SK-N-SH (cell line): ENCODE results near the gene THSD4. TPM values are rescaled to one million over a fixed set of nuclear protein-coding genes. Genes with fewer than 3 reads are reported as not detected.

Source experiments
- CTCF ChIA-PET: fragments of 300-600, 350-600 bp; formaldehyde crosslinking; extraction: SDS; loops from one replicate; lab custom pipeline; 2021; lab: Yijun Ruan, JAX
- POLR2A ChIA-PET: fragments of 350-600 bp; sonication (Branson Sonifier 250); formaldehyde crosslinking; extraction: SDS; loops from one replicate; lab custom pipeline; 2020; ENCODE audit warnings: antibody characterized with exemption, inconsistent platforms; lab: Yijun Ruan, JAX
- DNase-seq: peaks from one replicate; pipeline ENCODE4 v3.0.0; 2012
- H2AFZ ChIP-seq: fragments of 200-600 bp; sonication (generic); 2 replicates; pipeline ENCODE4 v1.8.1; 2016; ENCODE audit warnings: antibody characterized with exemption, mild to moderate bottlenecking, low read depth
- H3F3A ChIP-seq: fragments of 200-600 bp; sonication (generic); replicated peaks from 2 replicates; pipeline ENCODE3; 2016; ENCODE audit warnings: antibody characterized with exemption, mild to moderate bottlenecking; ENCODE audit not compliant: insufficient read depth
- H3K27ac ChIP-seq, 2 experiments: fragments of 200-500 bp in 1 of 2; fragments of 200-600 bp in 1 of 2; sonication (Bioruptor generic) in 1 of 2; sonication (generic), shearing (Covaris generic) in 1 of 2; 2 replicates each; pipeline versions ENCODE4 v1.5.1 to v1.6.1; 2014 to 2016; ENCODE audit warnings: low read depth in 2 of 2, inconsistent platforms in 1 of 2, low read length in 1 of 2, mild to moderate bottlenecking in 1 of 2, mixed read lengths in 1 of 2
- H3K27me3 ChIP-seq: fragments of 200-600 bp; sonication (generic), shearing (Covaris generic); 2 replicates; pipeline ENCODE4 v1.6.1; 2016; ENCODE audit warnings: mixed run types; ENCODE audit not compliant: insufficient read depth
- H3K36me3 ChIP-seq, 2 experiments: fragments of 200-500 bp in 1 of 2; fragments of 200-600 bp in 1 of 2; sonication (Bioruptor generic) in 1 of 2; sonication (generic) in 1 of 2; replicated peaks in 1 of 2; 2 replicates each; pipeline versions ENCODE3 to v1.5.1; 2014 to 2016; ENCODE audit warnings: low read length in 1 of 2, mild to moderate bottlenecking in 1 of 2; ENCODE audit not compliant: insufficient read depth in 2 of 2, control insufficient read depth in 1 of 2
- H3K4me1 ChIP-seq, 2 experiments: fragments of 200-500 bp in 1 of 2; fragments of 200-600 bp in 1 of 2; sonication (Bioruptor generic) in 1 of 2; sonication (generic), shearing (Covaris generic) in 1 of 2; 2 replicates each; pipeline versions ENCODE4 v1.5.1 to v1.6.1; 2014 to 2016; ENCODE audit warnings: low read depth in 1 of 2, low read length in 1 of 2, mixed run types in 1 of 2; ENCODE audit not compliant: insufficient read depth in 2 of 2, control insufficient read depth in 1 of 2
- H3K4me2 ChIP-seq: fragments of 200-600 bp; sonication (generic), shearing (Covaris generic); 2 replicates; pipeline ENCODE4 v1.6.1; 2017; ENCODE audit warnings: mixed run types
- H3K4me3 ChIP-seq, 2 experiments: fragments of 200-500 bp in 1 of 2; fragments of 200-600 bp in 1 of 2; sonication (Bioruptor generic) in 1 of 2; sonication (generic), shearing (Covaris generic) in 1 of 2; 2 replicates each; pipeline versions ENCODE4 v1.5.1 to v1.8.1; 2014 to 2016; ENCODE audit warnings: low read depth in 2 of 2, inconsistent platforms in 1 of 2, low read length in 1 of 2, mild to moderate bottlenecking in 1 of 2, mixed read lengths in 1 of 2, moderate library complexity in 1 of 2
- H3K79me2 ChIP-seq: fragments of 200-600 bp; sonication (generic); 2 replicates; pipeline ENCODE4 v1.8.1; 2017; ENCODE audit warnings: mild to moderate bottlenecking; ENCODE audit not compliant: insufficient read depth
- H3K9ac ChIP-seq: fragments of 200-600 bp; sonication (generic); 2 replicates; pipeline ENCODE4 v1.6.1; 2017; ENCODE audit warnings: mixed run types
- H3K9me2 ChIP-seq: fragments of 200-600 bp; sonication (generic); 2 replicates; pipeline ENCODE4 v1.6.1; 2017; ENCODE audit warnings: mixed run types
- H3K9me3 ChIP-seq: fragments of 200-600 bp; sonication (generic); 2 replicates; pipeline ENCODE4 v1.6.1; 2017; ENCODE audit warnings: mixed run types, mild to moderate bottlenecking, moderate library complexity
- H4K20me1 ChIP-seq: fragments of 200-600 bp; sonication (generic); 2 replicates; pipeline ENCODE4 v1.6.1; 2017; ENCODE audit warnings: mild to moderate bottlenecking, mixed run types; ENCODE audit not compliant: insufficient read depth
- EP300 ChIP-seq, 2 experiments: IDR thresholded peaks; 2 replicates each; pipeline versions ENCODE4 v1.4.0 to v1.6.1; 2012; ENCODE audit warnings: borderline replicate concordance in 1 of 2, low read depth in 1 of 2, low read length in 1 of 2
- EZH2phosphoT487 ChIP-seq: fragments of 200-600 bp; sonication (generic); IDR thresholded peaks from 2 replicates; pipeline ENCODE4 v1.6.1; 2017; ENCODE audit warnings: low read depth, mixed run types, mild to moderate bottlenecking, antibody characterized with exemption, moderate library complexity, borderline replicate concordance
- FOSL2 ChIP-seq: IDR thresholded peaks from 2 replicates; pipeline ENCODE4 v1.4.0; 2012; ENCODE audit warnings: low read depth, mild to moderate bottlenecking, moderate library complexity, borderline replicate concordance
- IRF3 ChIP-seq: fragments of 150-350 bp; IDR thresholded peaks from 2 replicates; pipeline ENCODE4 v1.6.1; 2016; ENCODE audit warnings: mild to moderate bottlenecking, low read depth, low read length
- JUND ChIP-seq: IDR thresholded peaks from 2 replicates; pipeline ENCODE4 v1.4.0; 2012
- MAX ChIP-seq: IDR thresholded peaks from 2 replicates; pipeline ENCODE4 v1.4.0; 2012; ENCODE audit warnings: low read depth
- NRF1 ChIP-seq: IDR thresholded peaks from 2 replicates; pipeline ENCODE4 v1.6.1; 2012; ENCODE audit warnings: low read depth, mild to moderate bottlenecking, low read length
- PBX3 ChIP-seq: IDR thresholded peaks from 2 replicates; pipeline ENCODE4; 2012
- RFX5 ChIP-seq: IDR thresholded peaks from 2 replicates; pipeline ENCODE4 v1.6.1; 2012; ENCODE audit warnings: mild to moderate bottlenecking, improper control_type of control experiment, low read length
- RXRA ChIP-seq: IDR thresholded peaks from 2 replicates; pipeline ENCODE4 v1.4.0; 2012; ENCODE audit warnings: low read depth, mild to moderate bottlenecking, borderline replicate concordance
- SIN3A ChIP-seq: IDR thresholded peaks from 2 replicates; pipeline ENCODE4 v1.6.1; 2012; ENCODE audit warnings: low read depth, mild to moderate bottlenecking, low read length, moderate library complexity, borderline replicate concordance
- TAF1 ChIP-seq: IDR thresholded peaks from 2 replicates; pipeline ENCODE4 v1.6.1; 2012; ENCODE audit warnings: low read depth, mild to moderate bottlenecking, low read length, moderate library complexity, borderline replicate concordance
- USF1 ChIP-seq: IDR thresholded peaks from 2 replicates; pipeline ENCODE4 v1.4.0; 2012; ENCODE audit warnings: low read depth, borderline replicate concordance
- USF2 ChIP-seq: fragments of 150-350 bp; IDR thresholded peaks from 2 replicates; pipeline ENCODE4 v1.6.1; 2017; ENCODE audit warnings: antibody characterized with exemption, low read length, low read depth, borderline replicate concordance
- WGBS: methylation state at CpG from one replicate; pipeline ENCODE4 v1.1.6; 2017; ENCODE audit warnings: low lambda C conversion rate; 5-methylcytosine and 5-hydroxymethylcytosine counted together
- polyA plus RNA-seq, 3 experiments: library from polyadenylated mRNA; depleted of rRNA; stranded (reverse); fragments of >200 nt; gene quantifications; 2 replicates each; pipeline ENCODE4 v1.2.3, GENCODE V29; 2012

The THSD4 gene
- polyA plus RNA-seq, 1 of the 3 experiments (the other 2 are of a cell fraction) = 79.1 TPM

- H3K9me3 ChIP-seq = no peaks in the 10 kb centered on the region
- no peaks in the 10 kb centered on the region for H3K9me2 ChIP-seq
- POLR2A ChIA-PET = no interaction called here
- H3K27me3 ChIP-seq = no peaks in the 10 kb centered on the region
- H3K36me3 ChIP-seq = no peaks in the 10 kb centered on the region
- H3K4me2 ChIP-seq = peak overlapping the region; percentile 37; the same call in 1 of the 2 replicates
- no peak overlapping the region for H2AFZ ChIP-seq
- no peak for DNase-seq
- peaks cover 13 to 37% of the 10 kb centered on the region in 2 experiments for H3K4me1 ChIP-seq
- TF ChIP-seq EZH2phosphoT487 = no peak
- no peak for TF ChIP-seq IRF3
- peak in 1 of 2 experiments; percentile 30; a peak in 1 of 4 replicates for TF ChIP-seq EP300 (IDR thresholded peaks at IDR 0.05; ENCODE audit: borderline replicate concordance in 1 of 2, low read depth in 1 of 2, low read length in 1 of 2)
- TF ChIP-seq USF1 = no peak
- no peak for TF ChIP-seq RFX5
- TF ChIP-seq NRF1 = no peak
- no peak for TF ChIP-seq TAF1
- peak; percentile 51 for TF ChIP-seq JUND
- no peak for TF ChIP-seq SIN3A
- TF ChIP-seq USF2 = no peak
- peak; percentile 58; the same call in 1 of the 2 replicates for TF ChIP-seq FOSL2
- peak; percentile 79; the same call in 1 of the 2 replicates for TF ChIP-seq RXRA
- TF ChIP-seq MAX = no peak
- peak; percentile 42 for TF ChIP-seq PBX3
- CTCF ChIA-PET = interaction anchor here (0.7 to 1.4 kb wide), 3 partner anchors 10 to 112 kb away, joined by 3 to 4 read pairs (median 4); no protein-coding TSS in a partner anchor
- no peak overlapping the region for H3K4me3 ChIP-seq
- H3F3A ChIP-seq = peaks cover 33% of the 10 kb centered on the region
- no peaks in the 10 kb centered on the region for H4K20me1 ChIP-seq
- 41% methylated on average over 2 of the region's 2 CpGs for WGBS
- H3K79me2 ChIP-seq = no peaks in the 10 kb centered on the region
- H3K9ac ChIP-seq = peak overlapping the region; percentile 7; the same call in 1 of the 2 replicates
- peak overlapping the region; percentile 52 to 64; a peak in 3 of 4 replicates for H3K27ac ChIP-seq
Measured at GRCh38 chr15:71687902-71688508, 572.7 kb downstream of the THSD4 start.
